ENCODE measurements around the gene C17orf113. TPM values are rescaled to one million over a fixed set of nuclear protein-coding genes. Genes with fewer than 3 reads are reported as not detected.

The C17orf113 gene
- polyA plus RNA-seq, 1 experiment: 0.07 TPM

DNA sequence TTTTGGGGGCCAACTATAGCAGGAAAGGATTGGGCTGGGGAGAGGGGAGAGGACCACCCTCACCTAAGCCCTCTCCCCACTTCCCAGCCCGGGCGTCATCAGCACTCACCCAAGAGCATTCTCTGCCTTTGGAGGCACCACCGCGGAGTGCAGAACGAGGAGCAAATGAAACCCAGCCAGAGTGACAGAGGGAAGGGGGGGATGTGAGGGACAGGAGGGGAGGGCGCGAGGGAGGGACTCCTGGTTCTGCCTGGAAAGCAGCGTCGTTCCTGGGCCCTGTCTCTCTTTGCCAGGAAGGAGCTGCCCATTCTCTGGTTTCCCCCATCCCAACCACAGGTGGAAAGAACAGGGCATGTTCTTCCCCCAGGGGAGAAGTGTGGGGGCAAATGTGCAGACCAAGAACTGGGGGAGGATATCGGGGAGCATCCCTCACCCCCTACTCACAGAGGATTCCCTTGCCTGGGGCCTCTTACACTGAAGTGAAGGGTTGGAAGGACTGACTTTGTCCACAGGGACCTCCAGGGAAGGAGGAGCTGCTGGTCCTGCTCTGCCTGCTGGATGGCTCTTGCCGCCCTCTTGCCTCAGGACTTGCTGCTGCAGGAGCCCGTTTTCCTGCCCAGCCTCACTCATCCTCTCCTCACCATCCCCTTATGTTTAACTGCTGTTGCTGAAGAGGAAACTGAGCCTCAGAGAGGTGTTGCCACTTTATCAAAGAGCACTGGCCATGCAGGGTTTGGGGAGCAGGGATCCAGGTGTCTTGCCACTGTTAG lies 3.5 kb upstream of the C17orf113 start:
- H3K9me3 ChIP-seq (ENCODE audit: control insufficient read depth, insufficient read depth, low read length): 0 out of 2 replicates have a peak, but pooled peaks cover 4% of the 10 kb centered on the region
- no peak overlapping the region for H3K27ac ChIP-seq (ENCODE audit: low read depth, low read length)
- H3K27me3 ChIP-seq (ENCODE audit: control insufficient read depth, insufficient read depth, low read length): peaks cover 75% of the 10 kb centered on the region
- no peak for TF ChIP-seq CTCF (IDR thresholded peaks at IDR 0.05; ENCODE audit: low read depth, low read length)
- H3K4me3 ChIP-seq (ENCODE audit: low read depth, low read length): no peak overlapping the region
- ChIA-PET CTCF (interaction anchor here (1.0 to 2.9 kb wide), 3 partner anchors 12 to 48 kb away, joined by 3 to 12 read pairs (median 5); no protein-coding TSS in a partner anchor), POLR2A (interaction anchor here (0.6 kb wide), 1 partner anchor 67 kb away, joined by 5 read pairs; no protein-coding TSS in a partner anchor)
- no peak for DNase-seq (ENCODE audit: low read depth, low spot score)

DNA sequence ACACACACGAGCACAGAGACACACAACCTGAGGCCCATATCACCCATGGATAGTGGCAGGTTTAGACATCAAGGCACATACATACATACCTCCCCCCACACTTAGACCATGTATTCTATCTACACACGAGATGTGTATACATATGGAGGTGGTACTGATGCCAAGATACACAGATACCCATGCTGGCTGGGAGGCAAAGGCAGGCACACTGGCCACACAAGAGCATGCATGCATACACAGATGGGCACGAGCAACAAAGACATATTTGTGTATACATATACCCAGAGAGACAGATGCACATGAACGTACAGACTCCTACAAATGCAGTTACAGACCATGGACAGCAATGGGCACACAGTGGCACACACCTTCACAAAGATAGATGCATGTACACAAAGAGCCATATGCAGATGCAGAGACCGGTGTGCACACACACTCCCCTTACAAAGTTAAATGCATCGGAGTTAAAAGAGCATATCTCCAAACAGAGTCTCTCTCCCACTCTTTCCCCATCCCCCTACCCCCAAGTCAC lies 2.0 kb upstream of the C17orf113 start:
- Histone ChIP-seq H3K27ac (ENCODE audit: low read depth, low read length) (no peak overlapping the region), H3K27me3 (ENCODE audit: control insufficient read depth, insufficient read depth, low read length) (peaks cover 73% of the 10 kb centered on the region), H3K9me3 (ENCODE audit: control insufficient read depth, insufficient read depth, low read length) (0 out of 2 replicates have a peak, but pooled peaks cover 4% of the 10 kb centered on the region), H3K4me3 (ENCODE audit: low read depth, low read length) (no peak overlapping the region)
- no peak for DNase-seq (ENCODE audit: low read depth, low spot score)
- no peak for TF ChIP-seq CTCF (IDR thresholded peaks at IDR 0.05; ENCODE audit: low read depth, low read length)
- ChIA-PET CTCF (no interaction called here), POLR2A (no interaction called here)

DNA sequence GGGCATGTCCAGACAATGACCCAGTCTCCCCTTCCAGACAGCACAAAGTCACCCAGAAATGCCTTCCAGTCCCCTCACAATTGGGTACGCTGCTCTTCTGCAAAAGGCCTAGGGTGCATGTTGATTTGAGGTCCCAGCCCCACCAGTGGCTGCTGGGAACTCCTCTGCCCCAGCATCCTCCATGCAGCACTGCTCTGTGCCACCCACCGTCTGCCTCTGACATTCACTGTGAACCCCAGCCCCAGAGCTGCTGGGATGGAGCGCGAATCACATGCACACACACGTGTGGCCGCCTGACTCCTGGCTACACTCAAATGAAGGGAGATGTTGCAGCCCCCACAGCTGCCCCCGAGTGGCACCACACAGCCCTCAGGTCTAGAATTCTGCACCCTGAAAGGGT lies 1.2 kb upstream of the C17orf113 start:
- POLR2A ChIA-PET: no interaction called here

GRCh38 chr17:42051013-42051400 lies 606 bp upstream of the C17orf113 start:
- ChIA-PET POLR2A (no interaction called here), CTCF (interaction anchor here (0.8 to 0.9 kb wide), 2 partner anchors 16 to 26 kb away, joined by 3 to 4 read pairs; no protein-coding TSS in a partner anchor)
- no peak for TF ChIP-seq CTCF (IDR thresholded peaks at IDR 0.05; ENCODE audit: low read depth, low read length)

More for the DNA sequence above, 1.2 kb upstream of the C17orf113 start:
- DNase-seq (ENCODE audit: low read depth, low spot score): no peak
- 0 out of 2 replicates have a peak, but pooled peaks cover 4% of the 10 kb centered on the region for H3K9me3 ChIP-seq (ENCODE audit: control insufficient read depth, insufficient read depth, low read length)
- H3K27ac ChIP-seq (ENCODE audit: low read depth, low read length): no peak overlapping the region
- TF ChIP-seq CTCF (IDR thresholded peaks at IDR 0.05; ENCODE audit: low read depth, low read length): no peak
- H3K4me3 ChIP-seq (ENCODE audit: low read depth, low read length): no peak overlapping the region
- H3K27me3 ChIP-seq (ENCODE audit: control insufficient read depth, insufficient read depth, low read length): peaks cover 70% of the 10 kb centered on the region
- CTCF ChIA-PET: interaction anchor here (0.8 to 0.9 kb wide), 2 partner anchors 15 to 27 kb away, joined by 3 to 4 read pairs; no protein-coding TSS in a partner anchor

More at GRCh38 chr17:42051013-42051400, 606 bp upstream of the C17orf113 start:
- no peaks in the 10 kb centered on the region for H3K9me3 ChIP-seq (ENCODE audit: control insufficient read depth, insufficient read depth, low read length)
- H3K4me3 ChIP-seq (ENCODE audit: low read depth, low read length): 0 out of 2 replicates have a peak overlapping the region, but pooled peaks have one; percentile 10
- no peak overlapping the region for H3K27ac ChIP-seq (ENCODE audit: low read depth, low read length)
- no peak for DNase-seq (ENCODE audit: low read depth, low spot score)
- peaks cover 65% of the 10 kb centered on the region for H3K27me3 ChIP-seq (ENCODE audit: control insufficient read depth, insufficient read depth, low read length)
